Upper lobe of left lung (tissue), 4 donors: ENCODE data around the gene TNS1.

Experiments
- CTCF ChIP-seq, 6 experiments: fragments of 450-650 bp in 4 of 6; fragments of 200-600 bp in 2 of 6; sonication (generic) in 2 of 6; IDR thresholded peaks; one replicate each; pipeline ENCODE4 v1.5.1; 2016 to 2019; ENCODE audit warnings: antibody characterized with exemption in 6 of 6
- POLR2A ChIP-seq, 4 donors: fragments of 450-650 bp; IDR thresholded peaks; one replicate each; pipeline ENCODE4 v1.5.1; 2016 to 2017; ENCODE audit warnings: antibody characterized with exemption in 4 of 4, mild to moderate bottlenecking in 2 of 4

DNA sequence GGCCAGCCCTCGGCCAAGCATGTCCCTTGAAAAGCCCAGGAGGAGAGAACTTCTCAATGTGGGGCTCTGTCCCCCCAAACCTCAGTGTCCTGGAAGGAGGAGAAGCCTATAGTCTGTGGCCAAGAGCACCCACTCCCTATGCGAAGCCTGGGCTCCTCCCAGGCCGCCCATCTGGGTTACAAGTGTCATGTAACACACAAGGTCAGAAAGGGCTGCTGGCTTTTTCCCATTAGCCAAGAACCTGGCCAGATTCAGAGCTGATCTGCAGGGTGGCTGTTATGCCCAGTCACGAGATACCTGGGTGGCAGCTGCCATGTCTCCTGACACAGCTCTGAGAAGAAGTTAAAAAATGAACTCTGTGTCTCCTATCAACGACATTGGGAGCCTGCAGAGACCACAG lies 170.7 kb downstream of the TNS1 start:
- TF ChIP-seq CTCF (IDR thresholded peaks at IDR 0.05): no peak
- no peak for TF ChIP-seq POLR2A (IDR thresholded peaks at IDR 0.05)
